ENCODE results near the gene KIF5C. TPM values are rescaled to one million over a fixed set of nuclear protein-coding genes. Genes with fewer than 3 reads are reported as not detected.

The KIF5C gene
- polyA plus RNA-seq, 1 experiment: 0.17 TPM

- no peak for DNase-seq (ENCODE audit: low read depth)
- TF ChIP-seq CTCF (IDR thresholded peaks at IDR 0.05; ENCODE audit: insufficient read depth, low read depth, low read length): no peak
- H3K36me3 ChIP-seq (ENCODE audit: control insufficient read depth, insufficient read depth, low read length): no peaks in the 10 kb centered on the region
- H3K27me3 ChIP-seq (ENCODE audit: control insufficient read depth, insufficient read depth, low read length): peaks cover 22% of the 10 kb centered on the region
- ChIA-PET POLR2A (no interaction called here), CTCF (no interaction called here)
- H3K4me3 ChIP-seq (ENCODE audit: low read depth, low read length): no peak overlapping the region
These were observed 1.8 kb downstream of the KIF5C start for GRCh38 chr2:148876595-148877402.

DNA sequence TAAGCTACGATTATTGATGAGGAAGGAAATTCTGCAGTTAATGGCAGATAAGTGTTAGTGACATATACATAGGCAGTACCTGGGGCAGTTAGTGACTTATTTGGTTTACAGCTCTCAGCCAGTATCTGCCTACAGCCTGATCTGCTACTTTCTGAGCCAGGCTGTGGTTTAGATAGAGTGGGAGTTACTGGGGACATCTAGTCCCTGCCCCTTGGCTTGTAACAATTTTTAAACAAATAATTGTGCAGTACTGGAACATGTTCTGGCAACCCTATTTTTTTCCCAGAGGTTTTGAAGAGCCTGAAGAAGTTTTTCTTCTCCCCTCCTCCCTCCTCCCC is 2.3 kb downstream of the KIF5C start:
- no peak overlapping the region for H3K4me3 ChIP-seq (ENCODE audit: low read depth, low read length)
- no peak for TF ChIP-seq CTCF (IDR thresholded peaks at IDR 0.05; ENCODE audit: insufficient read depth, low read depth, low read length)
- peaks cover 22% of the 10 kb centered on the region for H3K27me3 ChIP-seq (ENCODE audit: control insufficient read depth, insufficient read depth, low read length)
- POLR2A ChIA-PET: no interaction called here
- H3K36me3 ChIP-seq (ENCODE audit: control insufficient read depth, insufficient read depth, low read length): no peaks in the 10 kb centered on the region
- CTCF ChIA-PET: no interaction called here
- DNase-seq (ENCODE audit: low read depth): no peak

- DNase-seq (ENCODE audit: low read depth): no peak
- no peak for TF ChIP-seq CTCF (IDR thresholded peaks at IDR 0.05; ENCODE audit: insufficient read depth, low read depth, low read length)
- Histone ChIP-seq H3K4me3 (ENCODE audit: low read depth, low read length) (no peak overlapping the region), H3K36me3 (ENCODE audit: control insufficient read depth, insufficient read depth, low read length) (no peaks in the 10 kb centered on the region), H3K27me3 (ENCODE audit: control insufficient read depth, insufficient read depth, low read length) (peaks cover 20% of the 10 kb centered on the region)
- ChIA-PET CTCF (interaction anchor here (0.6 kb wide), 1 partner anchor 1540 kb away, joined by 3 read pairs; no protein-coding TSS in a partner anchor), POLR2A (no interaction called here)
These were observed 5.6 kb downstream of the KIF5C start for GRCh38 chr2:148880636-148881035.

- Histone ChIP-seq H3K4me3 (ENCODE audit: low read depth, low read length) (no peak overlapping the region), H3K27me3 (ENCODE audit: control insufficient read depth, insufficient read depth, low read length) (peaks cover 12% of the 10 kb centered on the region), H3K36me3 (ENCODE audit: control insufficient read depth, insufficient read depth, low read length) (no peaks in the 10 kb centered on the region)
- TF ChIP-seq CTCF (IDR thresholded peaks at IDR 0.05; ENCODE audit: insufficient read depth, low read depth, low read length): no peak
- no peak for DNase-seq (ENCODE audit: low read depth)
- ChIA-PET CTCF (no interaction called here), POLR2A (no interaction called here)
These were observed 7.0 kb downstream of the KIF5C start for GRCh38 chr2:148882051-148882450.

GRCh38 chr2:148885209-148885608 is 10.2 kb downstream of the KIF5C start:
- Histone ChIP-seq H3K4me3 (ENCODE audit: low read depth, low read length) (no peak overlapping the region), H3K27me3 (ENCODE audit: control insufficient read depth, insufficient read depth, low read length) (peaks cover 18% of the 10 kb centered on the region), H3K36me3 (ENCODE audit: control insufficient read depth, insufficient read depth, low read length) (no peaks in the 10 kb centered on the region)
- ChIA-PET CTCF (no interaction called here), POLR2A (no interaction called here)
- no peak for DNase-seq (ENCODE audit: low read depth)
- TF ChIP-seq CTCF (IDR thresholded peaks at IDR 0.05; ENCODE audit: insufficient read depth, low read depth, low read length): no peak
